ENCODE results near the gene MIPEP. TPM values are rescaled to one million over a fixed set of nuclear protein-coding genes. Genes with fewer than 3 reads are reported as not detected.
A peak's percentile ranks its signal among the peaks of the same experiment; 100 is the strongest.

MIPEP gene
- total RNA-seq (10 to 100 TPM; 21.5 to 88.1 (median 42.1) TPM), polyA plus RNA-seq (10 to 100 TPM; 26.0 to 58.6 TPM)
- long read RNA-seq, donor 1, transcript MIPEP-201 (19 exons, 2,400 nt): major isoform, 36 of 52 reads
- long read RNA-seq, donor 1, partial matches to known transcripts: 10 of 52 reads
- long read RNA-seq, donor 1, other reads (novel, unspliced or antisense): 4 of 52 reads
- long read RNA-seq, donor 2, transcript MIPEP-201 (19 exons, 2,400 nt): major isoform, 125 of 145 reads
- long read RNA-seq, donor 2, partial matches to known transcripts: 5 of 145 reads
- long read RNA-seq, donor 2, other reads (novel, unspliced or antisense): 13 of 145 reads
- long read RNA-seq, donor 3, transcript MIPEP-201 (19 exons, 2,400 nt): major isoform, 53 of 65 reads
- long read RNA-seq, donor 3, partial matches to known transcripts: 7 of 65 reads
- long read RNA-seq, donor 3, other reads (novel, unspliced or antisense): 3 of 65 reads

DNA sequence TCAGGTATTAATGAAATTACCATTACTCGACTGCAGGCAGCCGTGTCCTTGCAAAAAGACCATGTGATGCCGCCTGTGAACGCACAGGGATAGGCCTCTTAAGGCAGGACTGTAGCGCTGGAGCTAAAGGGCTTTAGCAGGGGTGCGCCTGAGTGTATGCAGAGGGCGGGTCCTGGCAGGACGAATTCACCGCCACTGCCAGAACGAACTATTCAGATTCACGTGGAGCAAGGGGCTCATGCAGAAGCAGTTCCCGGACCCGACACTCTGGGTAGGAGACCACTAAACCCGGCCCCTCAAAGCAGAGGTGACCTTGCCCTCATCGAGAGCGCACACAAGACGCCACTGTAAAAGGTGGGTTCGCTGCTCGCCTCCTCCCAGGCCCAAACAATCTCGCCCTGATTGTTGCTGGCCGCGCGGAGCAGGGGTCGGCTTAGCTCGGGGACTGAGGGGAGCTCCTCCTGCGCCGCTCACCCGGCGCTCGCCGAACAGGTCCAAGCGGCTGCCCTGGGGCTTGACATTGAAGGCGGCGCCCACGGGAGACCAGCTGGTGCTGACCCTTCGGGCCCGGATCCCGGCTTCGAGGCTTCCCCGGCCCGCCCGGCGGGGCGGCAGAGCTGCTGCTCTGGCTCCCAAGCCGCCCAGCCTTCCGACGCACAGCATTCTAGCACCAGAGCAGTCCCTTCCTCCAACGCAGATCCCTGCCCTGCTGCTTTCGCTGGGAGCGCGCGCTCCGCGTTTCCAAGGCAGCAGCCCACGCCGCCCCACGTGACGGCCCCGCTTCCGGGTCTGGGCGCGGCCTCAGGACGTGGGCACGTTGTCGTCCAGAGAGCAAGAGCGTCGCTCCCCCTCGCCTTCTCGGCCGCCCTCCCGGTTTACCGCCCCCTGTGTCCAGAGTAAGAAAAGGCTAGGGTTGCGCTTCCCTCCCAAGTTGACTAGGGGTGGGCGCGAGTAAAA, at the start of gene MIPEP:
Gene MIPEP (minus strand): TSS at position 743 of the 957 bp plus-strand sequence. CDS start 80 bp downstream, at position 663.
- DNase-seq (peak; percentile 94 to 97 (median 94)), ATAC-seq (peak; percentile 98 to 99 (median 98))
- peak within 1 kb of the TSS; percentile 67 to 100 (median 93) for H3K4me3 ChIP-seq
- H3K36me3 ChIP-seq: peaks cover 0 to 17% (median 8%) of the 10 kb centered on the region in 9 donors
- peak within 1 kb of the TSS; percentile 51 to 92 (median 84) for H3K27ac ChIP-seq
- intact Hi-C loops (cut with DNase I): loop anchor here in 3 of 10 donors (5.0 to 10.0 kb wide), 3 partner anchors 422 to 514 kb away; no protein-coding TSS in a partner anchor
- H3K27me3 ChIP-seq: no peaks in the 10 kb centered on the region
- TF ChIP-seq, protein P1, sequence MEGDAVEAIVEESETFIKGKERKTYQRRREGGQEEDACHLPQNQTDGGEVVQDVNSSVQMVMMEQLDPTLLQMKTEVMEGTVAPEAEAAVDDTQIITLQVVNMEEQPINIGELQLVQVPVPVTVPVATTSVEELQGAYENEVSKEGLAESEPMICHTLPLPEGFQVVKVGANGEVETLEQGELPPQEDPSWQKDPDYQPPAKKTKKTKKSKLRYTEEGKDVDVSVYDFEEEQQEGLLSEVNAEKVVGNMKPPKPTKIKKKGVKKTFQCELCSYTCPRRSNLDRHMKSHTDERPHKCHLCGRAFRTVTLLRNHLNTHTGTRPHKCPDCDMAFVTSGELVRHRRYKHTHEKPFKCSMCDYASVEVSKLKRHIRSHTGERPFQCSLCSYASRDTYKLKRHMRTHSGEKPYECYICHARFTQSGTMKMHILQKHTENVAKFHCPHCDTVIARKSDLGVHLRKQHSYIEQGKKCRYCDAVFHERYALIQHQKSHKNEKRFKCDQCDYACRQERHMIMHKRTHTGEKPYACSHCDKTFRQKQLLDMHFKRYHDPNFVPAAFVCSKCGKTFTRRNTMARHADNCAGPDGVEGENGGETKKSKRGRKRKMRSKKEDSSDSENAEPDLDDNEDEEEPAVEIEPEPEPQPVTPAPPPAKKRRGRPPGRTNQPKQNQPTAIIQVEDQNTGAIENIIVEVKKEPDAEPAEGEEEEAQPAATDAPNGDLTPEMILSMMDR (IDR thresholded peaks at IDR 0.05): peak; percentile 60 to 95 (median 76)
- peak; percentile 13 to 68 for TF ChIP-seq POLR2A (IDR thresholded peaks at IDR 0.05)
- H3K9me3 ChIP-seq: no peaks in the 10 kb centered on the region
- 0 to 1% (median 1%) methylated on average over 28 to 75 of the region's 75 CpGs for WGBS, 4 donors
- peaks cover 0 to 26% (median 10%) of the 10 kb centered on the region in 12 donors for H3K4me1 ChIP-seq

DNA sequence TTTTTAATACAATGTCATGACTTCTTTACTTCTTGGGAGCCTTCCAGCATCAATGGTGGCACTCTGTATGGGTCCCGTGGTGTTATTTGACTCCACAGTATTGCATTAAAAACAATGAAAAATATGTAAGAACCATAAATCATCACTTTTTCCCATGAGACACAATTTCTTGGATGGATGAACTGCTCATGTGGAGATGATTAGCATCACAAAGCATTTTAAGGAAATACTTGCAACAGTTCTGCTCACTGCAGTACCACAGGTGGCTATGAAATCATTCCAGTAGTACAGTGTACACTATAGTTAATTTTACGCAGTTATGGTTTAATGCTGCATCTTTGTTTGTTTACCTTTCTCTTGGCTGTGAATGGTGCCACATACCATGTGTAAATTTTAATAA, 45.3 kb upstream of the MIPEP start:
- ATAC-seq (no peak), DNase-seq (no peak)
- Histone ChIP-seq H3K4me1 (no peaks in the 10 kb centered on the region), H3K27me3 (peaks cover 0 to 2% (median 0%) of the 10 kb centered on the region in 9 donors), H3K4me3 (no peak overlapping the region), H3K27ac (no peak overlapping the region), H3K9me3 (peaks cover 0 to 6% (median 0%) of the 10 kb centered on the region in 12 donors), H3K36me3 (no peaks in the 10 kb centered on the region)
- TF ChIP-seq POLR2A (IDR thresholded peaks at IDR 0.05): no peak
- TF ChIP-seq, protein P1 (IDR thresholded peaks at IDR 0.05): no peak
- intact Hi-C loops (cut with DNase I): no loop called here
- 80 to 85% (median 83%) methylated on average over 2 of the region's 2 CpGs for WGBS, 4 donors

DNA sequence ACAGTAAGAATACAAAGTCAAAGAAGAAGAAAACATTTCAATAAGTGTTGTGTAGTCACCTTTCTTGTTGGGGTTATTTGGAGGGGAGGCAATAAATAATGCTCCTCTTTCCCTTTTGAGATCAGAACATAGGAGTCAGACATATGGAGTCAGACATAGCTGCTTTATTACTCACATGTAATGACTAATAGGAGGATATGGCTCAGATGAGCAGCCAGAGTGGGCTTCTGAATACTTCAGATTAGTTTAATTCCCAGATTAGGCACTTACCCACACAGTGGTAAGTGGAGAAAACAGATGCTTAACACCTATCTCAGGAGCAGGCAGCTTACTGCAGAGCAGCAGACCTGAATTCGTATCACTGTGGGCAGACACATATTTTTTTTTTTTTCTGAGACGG, 39.8 kb upstream of the MIPEP start:
- no peak for ATAC-seq
- no peak for TF ChIP-seq POLR2A (IDR thresholded peaks at IDR 0.05)
- TF ChIP-seq, protein P1 (IDR thresholded peaks at IDR 0.05): no peak
- DNase-seq: no peak
- H3K27me3 ChIP-seq: peaks cover 0 to 3% (median 0%) of the 10 kb centered on the region in 9 donors
- no peaks in the 10 kb centered on the region for H3K36me3 ChIP-seq
- H3K4me1 ChIP-seq: no peaks in the 10 kb centered on the region
- no peak overlapping the region for H3K27ac ChIP-seq
- H3K9me3 ChIP-seq: no peaks in the 10 kb centered on the region
- 75 to 91% (median 90%) methylated on average over 2 of the region's 2 CpGs for WGBS, 4 donors
- intact Hi-C loops (cut with DNase I): loop anchor here in 4 of 10 donors (10.0 kb wide), 1 partner anchor 86 kb away; no protein-coding TSS in a partner anchor
- no peak overlapping the region for H3K4me3 ChIP-seq
